ENCODE data around the gene SPDYE11. TPM values are rescaled to one million over a fixed set of nuclear protein-coding genes. Genes with fewer than 3 reads are reported as not detected.
A peak's percentile ranks its signal among the peaks of the same experiment; 100 is the strongest.
"Not testable (repeated sequence)": the region's sequence is repeated elsewhere in the genome, so short reads cannot be mapped to it uniquely, and the experiment has no call there.

SPDYE11 gene
- total and polyA plus RNA-seq, 2 of the 8 experiments (the other 6 are each of a cell fraction or from before 2014, with no cell fraction given): not detected

DNA sequence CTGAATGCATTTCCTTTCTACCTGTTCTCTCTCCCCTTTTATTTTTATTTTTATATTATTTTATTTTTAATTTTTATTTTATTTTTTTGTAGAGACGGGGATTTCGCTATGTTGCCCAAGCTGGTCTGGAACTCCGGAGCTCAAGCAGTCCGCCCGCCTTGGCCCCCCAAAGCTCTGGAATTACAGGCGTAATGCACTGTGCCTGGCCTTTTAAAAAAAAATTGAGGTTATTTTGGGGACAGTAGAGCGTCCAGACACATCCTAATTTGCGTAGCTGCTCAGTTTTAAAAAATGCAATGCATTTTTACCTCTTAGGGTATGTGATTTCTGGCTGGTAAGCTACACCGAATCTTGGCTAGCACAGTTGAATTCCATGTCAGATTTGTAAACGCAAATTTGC, 51.2 kb downstream of the SPDYE11 start:
- H2AFZ ChIP-seq (ENCODE audit: low read length); H3K36me3 ChIP-seq (ENCODE audit: control insufficient read depth in 2 of 4, insufficient read depth in 4 of 4, low read length in 3 of 4); H4K91ac ChIP-seq (replicated peaks; ENCODE audit: insufficient read length, low read length); CTCF ChIA-PET (ENCODE audit: partially characterized antibody); H4K5ac ChIP-seq (ENCODE audit: insufficient read length, low read depth, low read length); DNase-seq (ENCODE audit: low read depth in 1 of 2, low spot score in 2 of 2); H3K79me2 ChIP-seq (ENCODE audit: control insufficient read depth in 1 of 2, insufficient read depth in 2 of 2, low read length in 2 of 2); H2BK12ac ChIP-seq (ENCODE audit: low read depth, low read length); H2AK5ac ChIP-seq (ENCODE audit: low read depth, low read length); H3K56ac ChIP-seq (replicated peaks; ENCODE audit: insufficient read length, low read depth, low read length); H3K4me1 ChIP-seq (replicated peaks in 1 of 4; ENCODE audit: control insufficient read depth in 3 of 4, insufficient read depth in 4 of 4, low read length in 3 of 4); H3K27ac ChIP-seq (ENCODE audit: low read depth, low read length); H3K14ac ChIP-seq (ENCODE audit: insufficient read length); H3K23me2 ChIP-seq (ENCODE audit: low read depth, low read length); H3K9ac ChIP-seq (replicated peaks in 1 of 4; ENCODE audit: extremely low read depth in 1 of 4, low read depth in 3 of 4, low read length in 3 of 4); H4K20me1 ChIP-seq (replicated peaks in 1 of 2; ENCODE audit: control insufficient read depth in 1 of 2, insufficient read depth in 2 of 2, low read length in 2 of 2); H2BK120ac ChIP-seq (replicated peaks; ENCODE audit: low read depth, low read length); H2BK20ac ChIP-seq (ENCODE audit: low read length); H3K27me3 ChIP-seq (replicated peaks in 1 of 4; ENCODE audit: control insufficient read depth in 3 of 4, extremely low read depth in 1 of 4, insufficient read depth in 3 of 4, low read length in 3 of 4); H3K9me3 ChIP-seq (ENCODE audit: insufficient read depth in 2 of 2, low read depth in 1 of 2, low read length in 1 of 2); FAIRE-seq; H3K23ac ChIP-seq (ENCODE audit: insufficient read length); H3K79me1 ChIP-seq (ENCODE audit: low read depth, low read length); H3K4ac ChIP-seq (replicated peaks; ENCODE audit: insufficient read length, low read depth, low read length); H3K18ac ChIP-seq (ENCODE audit: extremely low read depth, low read length); H2BK5ac ChIP-seq (ENCODE audit: low read depth, low read length); POLR2A ChIA-PET (ENCODE audit: partially characterized antibody); H2BK15ac ChIP-seq (ENCODE audit: low read length); H4K8ac ChIP-seq (ENCODE audit: extremely low read depth, insufficient read depth, low read length): not testable (repeated sequence)
- WGBS, 2 experiments (ENCODE audit: extremely low coverage in 1 of 2, insufficient coverage in 1 of 2, insufficient read length in 1 of 2, insufficient replicate concordance in 2 of 2, low coverage in 1 of 2, low lambda C conversion rate in 2 of 2, missing lambda C conversion rate in 1 of 2): 31% methylated on average over 10 of the region's 10 CpGs; no CpG with 5 or more reads in 1 of the 2 experiments
- Histone ChIP-seq H3K4me3 (ENCODE audit: extremely low read depth in 1 of 4, insufficient read depth in 2 of 4, low read depth in 3 of 4, low read length in 4 of 4) (peak overlapping the region in 3 of 4 experiments; percentile 12 to 54 (median 43); a peak in 5 of 8 replicates), H3K4me2 (ENCODE audit: insufficient read depth in 1 of 2, low read depth in 2 of 2, low read length in 2 of 2) (0 out of 4 replicates have a peak overlapping the region, but pooled peaks of 1 of the 2 experiments have one; percentile 28)
